GM23338 (cell line): Measurements from ENCODE around the gene ATP5MC2. TPM values are rescaled to one million over a fixed set of nuclear protein-coding genes. Genes with fewer than 3 reads are reported as not detected.

ENCODE experiments used
- ATAC-seq: fragments of 200-7000 bp; cut with Tn5 transposase; 3 replicates; pipeline ENCODE4 v1.9.1; 2020
- DNase-seq: peaks from one replicate; pipeline ENCODE4 v3.0.0-alpha.2; 2015; ENCODE audit warnings: low spot score
- H2AFZ ChIP-seq: fragments of 200-600 bp; sonication (generic); 2 replicates; pipeline ENCODE4 v1.8.0; 2016; ENCODE audit warnings: antibody characterized with exemption, mild to moderate bottlenecking, moderate library complexity
- H3F3A ChIP-seq: fragments of 200-600 bp; sonication (generic); replicated peaks from 2 replicates; pipeline ENCODE4 v1.8.0; 2017; ENCODE audit warnings: antibody characterized with exemption, mixed run types, low read depth
- H3K27ac ChIP-seq: fragments of 200-600 bp; sonication (generic); 2 replicates; pipeline ENCODE4 v1.6.1; 2016; ENCODE audit warnings: low read depth
- H3K27me3 ChIP-seq: fragments of 200-600 bp; sonication (generic); 2 replicates; pipeline ENCODE4 v1.8.0; 2016; ENCODE audit warnings: mild to moderate bottlenecking, mixed run types, moderate library complexity; ENCODE audit not compliant: insufficient read depth
- H3K36me3 ChIP-seq: fragments of 200-600 bp; sonication (generic); 2 replicates; pipeline ENCODE4 v1.8.0; 2016; ENCODE audit warnings: mild to moderate bottlenecking; ENCODE audit not compliant: insufficient read depth
- H3K4me1 ChIP-seq: fragments of 200-600 bp; sonication (generic); 2 replicates; pipeline ENCODE4 v1.8.0; 2016; ENCODE audit warnings: mild to moderate bottlenecking, moderate library complexity; ENCODE audit not compliant: insufficient read depth
- H3K4me2 ChIP-seq: fragments of 200-600 bp; sonication (generic); 2 replicates; pipeline ENCODE4 v1.7.1; 2017; ENCODE audit warnings: mixed run types
- H3K4me3 ChIP-seq: fragments of 200-600 bp; sonication (generic); 2 replicates; pipeline ENCODE4 v1.6.1; 2016; ENCODE audit warnings: mixed run types
- H3K79me2 ChIP-seq: fragments of 200-600 bp; sonication (generic); replicated peaks from 2 replicates; pipeline ENCODE4 v1.8.0; 2017; ENCODE audit warnings: mild to moderate bottlenecking; ENCODE audit not compliant: insufficient read depth
- H3K9me2 ChIP-seq: fragments of 200-600 bp; sonication (generic); 2 replicates; pipeline ENCODE4 v1.8.0; 2017; ENCODE audit not compliant: insufficient read depth
- H4K20me1 ChIP-seq: fragments of 200-600 bp; sonication (generic); replicated peaks from 2 replicates; pipeline ENCODE4 v1.8.0; 2017; ENCODE audit warnings: mild to moderate bottlenecking; ENCODE audit not compliant: insufficient read depth
- H3K27ac Mint-ChIP-seq: 2 replicates; pipeline ENCODE4 v1.8.0; 2020; ENCODE audit warnings: inconsistent platforms, mild to moderate bottlenecking, moderate library complexity, mixed read lengths
- H3K27me3 Mint-ChIP-seq: 3 replicates; pipeline ENCODE4 v1.8.0; 2022; ENCODE audit warnings: low read depth, mild to moderate bottlenecking, moderate library complexity, mixed read lengths, inconsistent platforms; ENCODE audit not compliant: insufficient read depth, poor library complexity
- H3K36me3 Mint-ChIP-seq: 3 replicates; pipeline ENCODE4 v1.8.0; 2021; ENCODE audit warnings: low read depth, mild to moderate bottlenecking, inconsistent platforms, moderate library complexity, mixed read lengths
- H3K4me1 Mint-ChIP-seq: 3 replicates; pipeline ENCODE4 v1.8.0; 2020; ENCODE audit warnings: mild to moderate bottlenecking, inconsistent platforms, mixed read lengths
- H3K4me3 Mint-ChIP-seq: 3 replicates; pipeline ENCODE4 v1.8.0; 2021; ENCODE audit warnings: moderate library complexity, mild to moderate bottlenecking, inconsistent platforms, mixed read lengths
- H3K9me3 Mint-ChIP-seq: 3 replicates; pipeline ENCODE4 v1.8.0; 2020; ENCODE audit warnings: moderate library complexity, mild to moderate bottlenecking, inconsistent platforms, mixed read lengths
- CTCF ChIP-seq, 2 experiments: fragments of 200-600 bp in 1 of 2; sonication (generic) in 1 of 2; conservative IDR thresholded peaks; 2 replicates each; pipeline versions ENCODE4 v1.5.1 to v1.6.1; 2016 to 2017; ENCODE audit warnings: antibody characterized with exemption in 2 of 2, low read depth in 2 of 2, mild to moderate bottlenecking in 2 of 2, moderate library complexity in 1 of 2
- EZH2 ChIP-seq: fragments of 200-600 bp; sonication (generic); IDR thresholded peaks from one replicate; pipeline ENCODE4 v1.8.0; 2017; ENCODE audit warnings: antibody characterized with exemption, mild to moderate bottlenecking, low read depth; ENCODE audit not compliant: unreplicated experiment
- JUNB ChIP-seq: IDR thresholded peaks from one replicate; pipeline ENCODE4 v1.6.1; 2016; ENCODE audit warnings: antibody characterized with exemption; ENCODE audit not compliant: unreplicated experiment
- POLR2AphosphoS5 ChIP-seq: IDR thresholded peaks from 2 replicates; pipeline ENCODE4 v1.6.1; 2016; ENCODE audit warnings: antibody characterized with exemption, low read depth
- STAT1 ChIP-seq: IDR thresholded peaks from one replicate; pipeline ENCODE4 v1.6.1; 2016; ENCODE audit warnings: antibody characterized with exemption; ENCODE audit not compliant: unreplicated experiment
- polyA plus RNA-seq: library from polyadenylated mRNA; unstranded; fragments of >200 nt; fragmentation: Nextera tagmentation; extraction: Ambion mirVana; gene quantifications from 2 replicates; pipeline ENCODE4 v1.2.1, GENCODE V29; 2016
- total RNA-seq: library from RNA; depleted of rRNA; stranded (reverse); fragments of >200 nt; shearing (Covaris generic); gene quantifications from 2 replicates; pipeline ENCODE4 v1.2.3, GENCODE V29; 2014

ATP5MC2 gene
- total and polyA plus RNA-seq, 2 experiments from 2014 or later, result 362 to 821 TPM

GRCh38 chr12:53701518-53702264 is 25.8 kb upstream of the ATP5MC2 start:
- peak; percentile 82 for DNase-seq
- Histone ChIP-seq H3K4me3 (no peak overlapping the region), H2AFZ (peak overlapping the region; percentile 92), H3K36me3 (no peaks in the 10 kb centered on the region), H4K20me1 (no peaks in the 10 kb centered on the region), H3K27me3 (peaks cover 75% of the 10 kb centered on the region), H3K79me2 (no peaks in the 10 kb centered on the region), H3K4me2 (no peak overlapping the region), H3K27ac (no peak overlapping the region), H3K4me1 (0 out of 2 replicates have a peak, but pooled peaks cover 5% of the 10 kb centered on the region), H3F3A (no peaks in the 10 kb centered on the region), H3K9me2 (no peaks in the 10 kb centered on the region)
- Mint-ChIP-seq H3K27ac (no peak overlapping the region), H3K36me3 (no peaks in the 10 kb centered on the region; the same call in 2 of the 3 replicates), H3K27me3 (peaks cover 36% of the 10 kb centered on the region), H3K4me1 (peaks cover 9% of the 10 kb centered on the region), H3K4me3 (no peak overlapping the region), H3K9me3 (no peaks in the 10 kb centered on the region)
- ATAC-seq, result peak; percentile 97
- TF ChIP-seq CTCF (conservative IDR thresholded peaks at IDR 0.05; ENCODE audit: low read depth in 2 of 2) (peak; percentile 77 to 99), JUNB (no peak), POLR2AphosphoS5 (no peak), STAT1 (no peak), EZH2 (no peak)

GRCh38 chr12:53700567-53700966 is 24.7 kb upstream of the ATP5MC2 start:
- ATAC-seq (no peak), DNase-seq (no peak)
- H3K9me3 Mint-ChIP-seq, result no peaks in the 10 kb centered on the region
- no peak overlapping the region for H3K27ac Mint-ChIP-seq
- Histone ChIP-seq H3K27me3 (peaks cover 83% of the 10 kb centered on the region), H3K36me3 (no peaks in the 10 kb centered on the region), H4K20me1 (no peaks in the 10 kb centered on the region), H3K9me2 (no peaks in the 10 kb centered on the region), H2AFZ (no peak overlapping the region), H3K4me2 (no peak overlapping the region), H3K4me1 (0 out of 2 replicates have a peak, but pooled peaks cover 5% of the 10 kb centered on the region), H3K79me2 (no peaks in the 10 kb centered on the region), H3K4me3 (no peak overlapping the region), H3F3A (no peaks in the 10 kb centered on the region), H3K27ac (no peak overlapping the region)
- TF ChIP-seq CTCF (conservative IDR thresholded peaks at IDR 0.05; ENCODE audit: low read depth in 2 of 2), result no peak
- H3K4me3 Mint-ChIP-seq, result no peak overlapping the region
- H3K27me3 Mint-ChIP-seq, result peaks cover 45% of the 10 kb centered on the region
- H3K4me1 Mint-ChIP-seq, result peaks cover 18% of the 10 kb centered on the region
- no peaks in the 10 kb centered on the region; the same call in 2 of the 3 replicates for H3K36me3 Mint-ChIP-seq
